Activated CD8-positive, alpha-beta T cell treated with anti-CD3 and anti-CD28 coated beads for 36 hours (primary cell): ENCODE results near the gene DPH5. TPM values are rescaled to one million over a fixed set of nuclear protein-coding genes. Genes with fewer than 3 reads are reported as not detected.

Experiments used
- ATAC-seq: fragments of 200-7000 bp; cut with Tn5 transposase; one replicate; pipeline ENCODE4 v1.10.0; 2021; ENCODE audit warnings: mild to moderate bottlenecking, moderate library complexity
- CTCF ChIA-PET: fragments of 350-600 bp; sonication (Branson Sonifier 250); formaldehyde crosslinking; loops from one replicate; lab custom pipeline; 2021; ENCODE audit warnings: antibody characterized with exemption; lab: Charles Lee
- POLR2A ChIA-PET: fragments of 350-600 bp; sonication (Branson Sonifier 250); formaldehyde crosslinking; loops from one replicate; lab custom pipeline; 2021; ENCODE audit warnings: antibody characterized with exemption; lab: Charles Lee
- DNase-seq: peaks from one replicate; pipeline ENCODE4 v3.0.0-alpha.2; 2020
- H3K27ac Mint-ChIP-seq: one replicate; pipeline ENCODE4 v1.8.0; 2021; ENCODE audit warnings: mild to moderate bottlenecking, mixed read lengths
- H3K27me3 Mint-ChIP-seq: one replicate; pipeline ENCODE4 v1.8.0; 2021; ENCODE audit warnings: mixed read lengths
- H3K36me3 Mint-ChIP-seq: one replicate; pipeline ENCODE4 v1.8.0; 2021; ENCODE audit warnings: low read depth, mixed read lengths
- H3K4me1 Mint-ChIP-seq: one replicate; pipeline ENCODE4 v1.8.0; 2021; ENCODE audit warnings: low read depth, mixed read lengths
- H3K4me3 Mint-ChIP-seq: one replicate; pipeline ENCODE4 v1.8.0; 2021; ENCODE audit warnings: mild to moderate bottlenecking, moderate library complexity, mixed read lengths
- H3K9me3 Mint-ChIP-seq: one replicate; pipeline ENCODE4 v1.8.0; 2021; ENCODE audit warnings: mixed read lengths
- intact Hi-C: fragments of 100-400 bp; cut with micrococcal nuclease; formaldehyde crosslinking; loops from one replicate; pipeline ENCODE4 v1.10.0; 2022
- total RNA-seq, 2 experiments: library from RNA; stranded (reverse); gene quantifications; one replicate each; pipeline ENCODE4 v1.2.3, GENCODE V29; 2021
- TF ChIP-seq, protein P1 (sequence below): fragments of 200-600 bp; IDR thresholded peaks from one replicate; pipeline ENCODE4 v1.8.0; 2022; ENCODE audit warnings: antibody characterized with exemption, mild to moderate bottlenecking

DPH5 gene
- total RNA-seq, 2 experiments from 2014 or later, result 77.3 to 77.4 TPM

- DNase-seq, result no peak
- POLR2A ChIA-PET, result no interaction called here
- Mint-ChIP-seq H3K9me3 (peaks cover 3% of the 10 kb centered on the region), H3K27me3 (no peaks in the 10 kb centered on the region), H3K36me3 (peaks cover 74% of the 10 kb centered on the region), H3K27ac (no peak overlapping the region), H3K4me1 (peaks cover 7% of the 10 kb centered on the region), H3K4me3 (no peak overlapping the region)
- intact Hi-C loops, result no loop called here
- CTCF ChIA-PET, result no interaction called here
- ATAC-seq, result no peak
- TF ChIP-seq, protein P1, sequence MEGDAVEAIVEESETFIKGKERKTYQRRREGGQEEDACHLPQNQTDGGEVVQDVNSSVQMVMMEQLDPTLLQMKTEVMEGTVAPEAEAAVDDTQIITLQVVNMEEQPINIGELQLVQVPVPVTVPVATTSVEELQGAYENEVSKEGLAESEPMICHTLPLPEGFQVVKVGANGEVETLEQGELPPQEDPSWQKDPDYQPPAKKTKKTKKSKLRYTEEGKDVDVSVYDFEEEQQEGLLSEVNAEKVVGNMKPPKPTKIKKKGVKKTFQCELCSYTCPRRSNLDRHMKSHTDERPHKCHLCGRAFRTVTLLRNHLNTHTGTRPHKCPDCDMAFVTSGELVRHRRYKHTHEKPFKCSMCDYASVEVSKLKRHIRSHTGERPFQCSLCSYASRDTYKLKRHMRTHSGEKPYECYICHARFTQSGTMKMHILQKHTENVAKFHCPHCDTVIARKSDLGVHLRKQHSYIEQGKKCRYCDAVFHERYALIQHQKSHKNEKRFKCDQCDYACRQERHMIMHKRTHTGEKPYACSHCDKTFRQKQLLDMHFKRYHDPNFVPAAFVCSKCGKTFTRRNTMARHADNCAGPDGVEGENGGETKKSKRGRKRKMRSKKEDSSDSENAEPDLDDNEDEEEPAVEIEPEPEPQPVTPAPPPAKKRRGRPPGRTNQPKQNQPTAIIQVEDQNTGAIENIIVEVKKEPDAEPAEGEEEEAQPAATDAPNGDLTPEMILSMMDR, result no peak
Observed at GRCh38 chr1:100979631-100980030, 46.0 kb downstream of the DPH5 start.

- H3K4me1 Mint-ChIP-seq, result peaks cover 9% of the 10 kb centered on the region
- intact Hi-C loops, result no loop called here
- H3K4me3 Mint-ChIP-seq, result no peak overlapping the region
- H3K36me3 Mint-ChIP-seq, result peaks cover 61% of the 10 kb centered on the region
- no peak for DNase-seq
- no peaks in the 10 kb centered on the region for H3K9me3 Mint-ChIP-seq
- CTCF ChIA-PET, result no interaction called here
- no peaks in the 10 kb centered on the region for H3K27me3 Mint-ChIP-seq
- no peak overlapping the region for H3K27ac Mint-ChIP-seq
- POLR2A ChIA-PET, result interaction anchor here (1.5 kb wide), 1 partner anchor 11 kb away, joined by 3 read pairs; no protein-coding TSS in a partner anchor
- TF ChIP-seq, protein P1, result no peak
- no peak for ATAC-seq
Observed at GRCh38 chr1:100976936-100977335, 48.6 kb downstream of the DPH5 start.

GRCh38 chr1:100972185-100972584 is 53.4 kb downstream of the DPH5 start:
- TF ChIP-seq, protein P1, result no peak
- POLR2A ChIA-PET, result no interaction called here
- CTCF ChIA-PET, result interaction anchor here (1.5 kb wide), 1 partner anchor 18 kb away, joined by 3 read pairs; no protein-coding TSS in a partner anchor
- DNase-seq (no peak), ATAC-seq (no peak)
- intact Hi-C loops, result no loop called here
- Mint-ChIP-seq H3K27me3 (no peaks in the 10 kb centered on the region), H3K4me3 (no peak overlapping the region), H3K9me3 (no peaks in the 10 kb centered on the region), H3K36me3 (peaks cover 58% of the 10 kb centered on the region), H3K27ac (no peak overlapping the region), H3K4me1 (peaks cover 29% of the 10 kb centered on the region)

DNA sequence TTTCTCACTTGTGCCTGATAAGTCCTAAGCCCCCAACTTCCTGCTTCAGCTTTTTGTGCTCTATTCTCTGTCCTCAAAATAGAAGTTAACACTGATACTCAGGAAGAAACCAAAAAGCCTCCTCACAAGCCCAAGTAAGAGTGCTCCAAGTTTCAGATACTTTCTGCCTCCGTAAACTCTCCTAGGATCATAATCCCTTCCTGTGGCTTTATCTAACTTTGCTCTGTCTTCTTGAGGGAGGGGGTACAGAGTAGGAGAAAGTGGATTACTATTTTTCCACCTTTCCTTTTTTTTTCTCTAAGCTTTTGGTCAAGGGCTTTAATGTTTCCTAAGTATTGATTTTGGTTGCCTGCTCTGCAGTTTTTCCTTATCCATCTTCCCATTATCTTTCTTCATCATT is 54.6 kb downstream of the DPH5 start:
- no peak overlapping the region for H3K27ac Mint-ChIP-seq
- ATAC-seq, result no peak
- ChIA-PET CTCF (interaction anchor here (1.5 to 2.5 kb wide), 2 partner anchors 16 to 50 kb away, joined by 3 to 6 read pairs; no protein-coding TSS in a partner anchor), POLR2A (no interaction called here)
- DNase-seq, result no peak
- no peak overlapping the region for H3K4me3 Mint-ChIP-seq
- TF ChIP-seq, protein P1, result no peak
- peaks cover 60% of the 10 kb centered on the region for H3K36me3 Mint-ChIP-seq
- H3K9me3 Mint-ChIP-seq, result no peaks in the 10 kb centered on the region
- H3K27me3 Mint-ChIP-seq, result no peaks in the 10 kb centered on the region
- H3K4me1 Mint-ChIP-seq, result peaks cover 27% of the 10 kb centered on the region
- intact Hi-C loops, result no loop called here

DNA sequence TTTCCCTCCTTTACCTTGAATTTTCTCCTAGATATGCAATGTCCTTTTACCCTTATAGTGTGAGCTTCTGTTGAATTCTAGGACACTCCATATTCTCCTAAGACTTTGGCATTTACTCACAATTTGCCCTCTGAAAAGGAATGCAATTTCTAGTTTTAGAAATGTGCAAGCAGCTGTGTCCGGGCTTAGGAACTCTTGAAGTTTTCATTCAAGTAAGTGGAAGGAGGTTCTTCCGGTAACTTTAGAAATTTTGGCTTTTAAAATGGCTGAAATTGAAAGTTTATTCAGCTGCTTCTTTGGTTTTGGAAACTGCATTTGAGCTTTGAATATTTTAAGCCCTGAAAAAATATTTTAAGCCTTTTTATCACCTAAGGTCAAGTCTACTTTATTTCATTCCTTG is 56.3 kb downstream of the DPH5 start:
- DNase-seq (no peak), ATAC-seq (no peak)
- POLR2A ChIA-PET, result no interaction called here
- no peaks in the 10 kb centered on the region for H3K27me3 Mint-ChIP-seq
- no peak overlapping the region for H3K27ac Mint-ChIP-seq
- peaks cover 66% of the 10 kb centered on the region for H3K36me3 Mint-ChIP-seq
- intact Hi-C loops, result no loop called here
- no peaks in the 10 kb centered on the region for H3K9me3 Mint-ChIP-seq
- TF ChIP-seq, protein P1, result no peak
- H3K4me1 Mint-ChIP-seq, result peaks cover 27% of the 10 kb centered on the region
- no peak overlapping the region for H3K4me3 Mint-ChIP-seq
- CTCF ChIA-PET, result interaction anchor here (1.0 to 2.5 kb wide), 3 partner anchors 18 to 127 kb away, joined by 3 to 6 read pairs (median 4); no protein-coding TSS in a partner anchor
